NCI-H1436 treated with DMSO at 0.1 percent for 48 hours (cell line): ENCODE data around the gene GPANK1.

Experiments
- DNase-seq: peaks from one replicate; lab custom pipeline; 2025; lab: John Stamatoyannopoulos, UW

The GPANK1 gene

DNA sequence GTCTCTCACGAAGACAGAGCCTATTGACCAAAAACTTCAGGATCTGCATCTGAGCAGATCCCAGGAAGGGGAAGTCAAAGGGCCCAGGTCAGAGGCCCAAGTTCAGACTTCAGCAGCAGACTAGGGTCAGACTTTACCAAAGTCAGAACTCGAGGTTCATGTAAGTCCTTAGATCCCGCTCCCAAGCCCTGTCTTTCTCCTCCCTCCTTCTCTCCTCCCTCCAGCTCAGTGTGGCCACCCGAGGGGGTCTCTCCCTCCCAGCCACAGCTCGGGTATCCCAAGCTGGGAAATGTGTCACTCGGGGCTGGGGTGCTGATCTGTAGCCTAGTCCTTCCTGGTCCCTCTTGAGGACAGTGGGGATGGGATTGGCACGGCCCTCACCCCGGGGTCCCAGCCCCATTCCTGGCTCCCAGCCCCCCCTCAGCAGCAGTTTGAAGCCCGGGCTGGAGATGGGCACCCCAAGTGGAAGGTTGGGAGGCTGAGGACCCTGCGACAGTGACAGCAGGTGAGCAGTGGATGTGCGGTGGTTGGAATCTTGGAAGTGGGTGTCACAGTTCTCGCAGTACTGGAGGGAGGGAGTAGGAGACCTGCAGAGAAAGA is 2.6 kb downstream of the GPANK1 start:
- no peak for DNase-seq

DNA sequence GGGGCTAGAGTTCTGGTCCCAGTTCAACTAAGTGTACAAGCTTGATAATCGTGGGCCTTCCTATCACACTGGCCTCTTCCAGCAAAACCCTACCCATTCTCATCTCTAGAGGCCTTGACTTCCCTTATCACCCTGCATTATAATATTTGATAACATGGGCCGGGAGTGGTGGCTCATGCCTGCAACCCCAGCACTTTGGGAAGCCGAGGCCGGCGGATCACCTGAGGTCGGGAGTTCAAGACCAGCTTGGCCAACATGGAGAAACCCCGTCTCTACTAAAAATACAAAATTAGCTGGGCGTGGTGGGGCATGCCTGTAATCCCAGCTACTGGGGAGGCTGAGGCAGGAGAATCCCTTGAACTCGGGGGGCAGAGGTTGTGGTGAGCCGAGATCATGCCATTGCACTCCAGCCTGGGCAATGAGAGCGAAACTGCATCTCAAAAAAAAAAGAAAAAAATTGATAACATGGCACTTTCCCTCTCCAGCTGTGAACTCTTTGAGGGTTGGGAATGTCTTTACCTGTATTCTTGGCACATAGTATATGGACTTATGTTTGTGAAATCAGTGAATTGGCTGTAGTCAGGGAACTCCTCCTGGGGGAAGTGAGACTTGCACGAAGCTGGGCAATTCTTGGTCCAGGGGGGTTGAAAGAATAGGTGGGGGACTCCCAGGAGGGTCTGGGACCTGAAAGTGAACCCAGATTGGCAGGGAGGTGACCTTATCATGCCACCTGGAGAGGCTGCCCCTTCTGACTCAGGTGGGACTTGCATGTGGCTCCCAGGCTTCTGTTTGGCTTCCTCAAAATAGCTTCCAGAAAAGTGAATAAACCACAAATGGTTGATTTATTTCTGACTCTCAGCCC is 3.3 kb downstream of the GPANK1 start:
- no peak for DNase-seq

DNA sequence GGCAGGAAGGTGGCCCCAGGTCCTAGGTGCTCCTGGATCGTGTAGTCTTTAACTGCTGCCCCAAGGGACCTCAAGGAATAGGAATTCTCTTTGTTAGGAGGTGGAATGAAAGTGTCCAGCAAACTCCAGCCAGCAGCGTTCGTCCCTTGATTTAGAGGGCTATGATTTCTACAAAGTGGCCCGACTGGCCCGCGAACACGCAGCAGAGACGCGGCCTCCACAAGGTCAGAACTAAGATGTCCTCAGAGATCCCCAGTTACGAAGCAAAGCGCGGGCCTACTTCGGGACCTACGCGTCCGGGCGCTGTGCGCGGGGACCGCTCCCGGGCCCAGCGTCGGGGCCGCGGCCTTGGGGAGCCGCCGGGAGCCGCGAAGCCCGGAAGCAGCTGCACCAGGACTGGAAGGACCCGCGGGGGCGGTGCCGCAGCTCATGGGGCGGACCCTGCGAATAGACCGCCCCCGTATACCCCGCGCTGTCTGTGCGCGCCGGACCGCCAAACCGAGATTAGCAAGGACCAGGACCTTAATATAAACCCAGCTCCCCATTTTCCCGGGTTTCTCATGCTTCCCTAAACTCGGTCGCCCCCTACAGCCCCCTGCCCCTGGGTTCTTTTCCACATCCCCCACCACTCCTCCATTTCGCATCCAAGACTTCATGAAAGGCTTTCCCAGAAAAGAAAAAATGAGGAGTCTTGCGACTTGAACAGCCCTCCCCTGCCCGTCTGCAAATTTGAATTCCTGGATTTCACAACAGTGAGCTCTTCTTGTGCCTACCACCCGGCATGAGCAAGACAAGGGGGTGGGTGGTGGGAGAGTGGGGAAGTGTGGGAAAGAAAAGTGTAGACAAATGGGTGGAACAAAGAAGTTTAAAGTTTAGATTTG is 4.2 kb downstream of the GPANK1 start, which contains the start of gene C6orf47:
C6orf47 (minus strand) TSS at position 398 of the 881 bp plus-strand sequence. CDS start 831 bp downstream, outside the sequence.
- DNase-seq: no peak

DNA sequence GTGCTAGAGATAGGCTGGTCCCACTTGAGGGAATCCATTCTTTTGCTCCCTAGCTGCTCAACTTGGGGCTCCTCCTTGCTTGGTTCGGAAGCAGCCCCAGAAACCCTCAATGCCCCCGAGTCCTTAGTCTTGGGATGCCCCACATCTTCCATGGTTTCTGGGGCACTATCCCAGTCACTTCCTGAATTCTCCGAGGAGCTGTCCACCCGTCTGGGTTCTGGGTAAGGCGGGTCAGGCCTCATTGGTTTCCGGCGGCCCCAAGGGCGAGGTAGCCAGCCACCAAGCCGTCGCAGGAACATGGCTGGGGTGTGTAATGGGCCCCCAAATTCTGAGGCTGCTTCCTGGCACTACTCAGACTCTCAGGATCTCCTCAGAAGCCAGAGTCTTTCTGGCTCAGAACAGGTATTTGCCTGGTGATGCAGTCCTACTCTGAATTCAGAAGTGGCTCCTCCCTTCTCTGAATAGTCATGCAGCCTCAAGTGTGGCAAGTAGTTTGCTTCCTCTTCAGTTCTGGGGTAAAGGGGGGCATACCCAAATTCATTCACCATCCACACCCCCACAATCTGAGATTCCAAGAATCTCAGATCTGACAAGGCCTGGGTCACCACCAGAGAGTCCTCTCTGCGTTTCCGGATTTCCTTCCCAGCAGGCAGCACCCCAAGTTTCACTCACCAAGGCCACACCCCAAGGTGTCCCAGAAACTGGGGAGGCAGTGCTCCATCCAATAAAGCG is 5.0 kb downstream of the GPANK1 start:
- no peak for DNase-seq

DNA sequence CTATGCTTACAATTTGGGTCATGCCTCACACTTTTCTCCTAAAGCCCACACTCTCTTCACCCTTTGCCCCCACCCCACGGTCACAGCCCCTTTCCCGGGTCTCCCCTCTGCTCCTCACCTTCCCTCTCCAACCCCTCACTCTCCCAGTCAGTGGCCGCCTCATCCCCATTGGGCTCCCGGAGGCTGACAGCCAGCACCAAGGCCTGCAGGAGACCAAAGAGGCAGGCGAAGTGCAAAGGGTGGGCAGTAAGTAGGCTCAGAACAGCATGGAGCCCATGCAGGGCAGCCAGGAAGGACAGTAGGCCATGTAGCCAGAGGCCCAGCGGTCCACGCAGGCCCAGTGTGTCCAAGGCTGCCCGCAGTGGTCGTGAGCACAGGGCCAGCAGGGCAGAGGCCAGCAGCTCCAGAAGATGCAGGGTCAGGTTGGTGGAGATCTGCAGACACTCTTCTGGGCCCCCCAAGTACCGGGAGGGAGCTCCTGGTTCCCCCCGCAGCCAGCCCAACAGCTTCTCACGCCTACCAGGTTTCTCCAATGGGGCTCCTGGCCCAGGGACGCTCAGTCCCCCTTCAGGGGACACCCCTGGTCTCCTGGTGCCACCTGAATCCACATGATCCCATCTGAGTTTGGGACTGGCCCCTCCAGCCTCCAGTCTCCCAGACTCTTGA is 5.7 kb downstream of the GPANK1 start:
- DNase-seq: no peak

DNA sequence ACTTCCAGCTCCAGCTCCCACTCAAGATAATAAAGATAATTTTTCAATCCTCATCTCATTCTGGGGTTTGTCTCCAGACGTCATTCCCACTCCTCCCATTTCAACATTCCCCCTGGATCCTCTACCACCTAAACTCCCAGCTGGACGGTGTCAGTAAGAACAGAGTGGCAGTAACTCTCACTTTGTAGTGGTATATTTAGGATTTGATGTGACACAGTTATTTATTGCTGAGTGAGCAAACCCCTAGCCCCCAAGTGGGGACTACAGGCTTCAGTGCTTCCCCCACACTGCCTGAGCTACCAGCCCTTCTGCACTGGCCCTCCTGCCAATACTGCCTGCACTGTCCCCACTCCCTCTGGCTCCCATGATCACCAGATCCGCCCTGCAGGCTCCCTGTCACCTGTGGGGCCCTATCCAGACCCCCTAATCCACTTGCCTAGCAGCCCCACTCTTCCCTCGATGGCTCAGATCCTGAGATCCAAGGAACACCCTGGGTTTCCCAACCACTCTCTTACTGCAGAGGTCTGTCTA is 6.6 kb downstream of the GPANK1 start:
- no peak for DNase-seq

DNA sequence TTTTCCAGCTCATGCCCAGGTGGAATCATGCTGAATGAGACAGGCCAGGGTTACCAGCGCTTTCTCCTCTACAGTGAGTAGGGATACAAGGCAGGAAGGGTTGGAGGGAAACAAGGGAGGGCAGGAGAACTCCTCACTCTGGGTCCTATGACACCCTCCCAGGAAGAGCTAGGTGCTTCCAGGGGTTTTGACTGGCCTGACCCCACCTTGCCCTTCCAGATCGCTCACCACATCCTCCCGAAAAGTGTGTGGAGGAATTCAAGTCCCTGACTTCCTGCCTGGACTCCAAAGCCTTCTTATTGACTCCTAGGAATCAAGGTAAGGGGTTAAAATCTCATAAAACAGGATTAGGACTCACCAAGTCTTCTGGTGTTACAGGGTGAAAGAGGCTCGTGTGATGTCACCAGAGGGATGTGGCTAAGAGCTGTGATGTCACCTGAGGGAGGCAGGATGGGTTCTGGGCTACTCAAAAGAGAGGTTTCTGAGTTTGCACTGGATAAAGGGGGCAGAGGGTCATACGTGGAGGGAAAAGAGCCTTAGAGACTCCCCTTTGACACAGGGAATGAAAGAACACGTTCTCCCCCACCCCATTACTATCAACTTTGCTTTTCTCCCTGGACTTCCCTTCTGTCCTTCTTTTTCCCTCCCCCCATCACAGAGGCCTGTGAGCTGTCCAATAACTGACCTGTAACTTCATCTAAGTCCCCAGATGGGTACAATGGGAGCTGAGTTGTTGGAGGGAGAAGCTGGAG is 7.2 kb downstream of the GPANK1 start:
- no peak for DNase-seq

DNA sequence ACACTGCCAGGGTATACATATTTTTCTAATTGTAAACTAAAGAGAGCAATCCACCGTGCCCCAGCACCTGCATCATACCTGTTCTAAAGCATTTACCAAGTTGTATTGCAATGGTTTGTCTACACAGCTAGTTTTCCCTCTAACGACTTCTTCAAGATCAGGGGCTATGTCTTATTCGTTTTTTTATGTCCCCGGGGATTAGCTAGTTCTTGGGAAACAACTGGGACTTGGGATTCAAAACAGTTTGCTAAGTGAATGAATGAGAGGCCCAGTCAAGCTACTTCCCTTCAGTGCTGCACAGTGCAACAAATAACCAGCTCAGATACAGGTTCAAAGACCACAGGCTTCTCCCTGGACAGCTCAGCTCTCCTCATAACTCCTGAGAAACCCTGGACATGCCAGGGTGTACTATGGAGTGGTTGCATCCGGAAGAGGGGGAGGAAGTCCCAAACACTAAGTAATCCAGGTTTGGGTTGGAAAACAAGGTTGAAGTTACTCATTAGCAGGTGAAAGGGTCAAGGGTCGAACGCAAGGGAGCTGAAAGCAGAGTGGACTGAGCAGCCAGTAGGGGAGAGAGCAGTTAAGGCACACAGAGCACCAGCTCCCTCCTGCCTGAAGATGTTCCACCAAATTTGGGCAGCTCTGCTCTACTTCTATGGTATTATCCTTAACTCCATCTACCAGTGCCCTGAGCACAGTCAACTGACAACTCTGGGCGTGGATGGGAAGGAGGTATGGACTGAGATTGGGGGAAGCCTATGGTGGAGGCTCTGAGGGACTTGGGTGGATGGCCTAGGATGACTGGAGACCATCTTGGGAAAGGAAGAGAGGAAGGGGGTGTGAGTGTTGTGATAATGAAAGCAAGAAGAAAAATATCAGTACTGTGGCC is 9.2 kb downstream of the GPANK1 start, which contains the start of gene APOM:
APOM (plus strand) TSS at position 546 of the 889 bp plus-strand sequence; CDS start at position 619, 73 bp downstream.
- DNase-seq: no peak

DNA sequence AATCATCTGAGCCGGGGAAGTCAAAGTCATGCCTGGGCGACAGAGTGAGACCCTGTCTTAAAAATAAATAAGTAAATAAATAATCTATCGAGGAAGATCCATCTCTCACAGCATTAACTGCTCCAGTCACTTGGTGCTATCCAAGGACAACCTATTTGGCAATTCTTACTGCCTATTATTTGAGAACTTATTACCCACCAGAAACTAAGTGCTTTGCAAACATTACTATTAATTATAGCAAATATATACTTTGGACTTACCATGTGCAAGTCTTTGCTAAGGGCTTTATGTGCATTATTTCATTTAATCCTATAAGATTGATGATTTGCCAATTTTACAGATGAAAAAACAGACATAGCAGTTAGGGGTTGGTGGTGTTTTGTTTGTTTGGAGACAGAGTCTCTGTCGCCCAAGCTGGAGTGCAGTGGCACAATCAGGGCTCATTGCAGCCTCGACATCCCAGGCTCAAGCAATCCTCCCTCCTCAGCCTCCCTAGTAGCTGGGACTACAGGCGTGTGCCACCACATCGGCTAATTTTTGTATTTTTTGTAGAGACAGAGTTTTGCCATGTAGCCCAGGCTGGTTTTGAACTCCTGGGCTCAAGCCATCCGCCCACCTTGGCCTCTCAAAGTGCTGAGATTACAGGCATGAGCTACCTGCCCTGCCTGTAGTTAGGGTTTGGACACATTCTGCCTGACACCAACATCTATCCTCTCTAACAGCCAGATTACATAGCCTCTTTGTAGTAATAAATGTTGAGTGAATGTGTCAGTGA is 10.0 kb downstream of the GPANK1 start:
- DNase-seq: no peak

DNA sequence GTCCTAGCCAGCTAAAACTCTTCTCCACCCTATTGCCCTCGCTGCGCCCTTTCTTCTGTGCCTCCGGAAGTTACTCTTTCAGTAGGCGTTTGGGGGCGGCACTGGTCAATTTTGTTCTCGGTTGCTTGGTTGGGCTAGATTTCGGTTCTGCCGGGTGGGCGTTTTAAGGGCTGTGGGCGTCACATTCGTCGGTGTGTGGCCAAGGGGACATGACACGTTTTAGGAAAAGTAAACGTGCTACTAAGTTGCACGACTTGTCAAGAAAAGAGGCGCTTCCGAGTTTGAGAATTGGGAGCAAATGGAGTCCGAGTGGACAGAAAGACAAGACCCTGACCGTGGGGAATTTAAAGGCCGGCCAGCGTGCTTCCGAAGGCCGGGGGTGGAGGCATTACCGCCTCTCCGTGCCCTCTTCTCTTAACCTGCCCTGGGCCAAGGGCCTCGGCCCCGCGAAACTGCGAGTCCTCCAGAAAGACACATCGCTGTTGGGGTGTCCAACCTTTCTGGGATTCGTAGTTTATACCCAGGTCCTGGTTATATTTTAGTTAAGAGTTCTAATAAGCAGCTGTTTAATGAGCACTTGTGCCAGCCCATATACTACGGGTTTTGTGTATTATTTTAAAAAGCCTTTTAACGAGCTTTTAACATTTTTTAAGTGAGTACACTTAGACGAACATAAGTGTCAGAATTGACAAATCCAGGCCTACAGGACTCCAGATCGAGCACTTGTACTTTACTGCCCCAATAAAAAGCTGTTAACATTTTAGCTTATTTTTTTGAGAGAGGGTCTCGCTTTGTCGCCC is 11.7 kb downstream of the GPANK1 start:
- DNase-seq: no peak

DNA sequence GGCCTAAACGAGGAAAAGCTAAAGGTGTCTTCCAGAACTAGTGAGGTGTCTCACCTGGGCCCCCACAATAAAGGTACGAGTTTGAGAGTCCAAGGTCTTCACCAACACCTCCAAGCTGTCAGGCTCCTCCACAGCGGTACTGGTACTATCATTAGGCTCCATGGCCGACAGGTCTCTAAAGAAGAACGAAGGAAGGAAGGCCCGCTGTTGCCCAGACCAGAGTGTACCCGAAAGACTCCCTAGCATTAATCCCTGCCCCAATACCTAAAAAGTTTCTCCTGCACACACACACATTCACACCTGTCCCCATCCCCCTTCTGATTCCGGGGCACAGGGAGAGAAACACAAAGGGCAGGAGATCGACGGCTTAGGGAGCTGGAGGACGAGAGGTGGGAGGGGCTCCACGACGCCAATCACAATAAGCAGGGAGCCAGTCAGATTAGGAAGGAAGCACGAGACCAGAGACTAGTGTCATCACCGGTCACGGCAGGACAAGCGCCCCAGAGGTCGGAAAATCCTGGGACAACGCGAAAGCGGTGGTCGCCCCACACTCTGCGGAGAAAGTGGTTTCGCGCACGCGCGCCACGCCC is 13.1 kb downstream of the GPANK1 start:
- DNase-seq: no peak

DNA sequence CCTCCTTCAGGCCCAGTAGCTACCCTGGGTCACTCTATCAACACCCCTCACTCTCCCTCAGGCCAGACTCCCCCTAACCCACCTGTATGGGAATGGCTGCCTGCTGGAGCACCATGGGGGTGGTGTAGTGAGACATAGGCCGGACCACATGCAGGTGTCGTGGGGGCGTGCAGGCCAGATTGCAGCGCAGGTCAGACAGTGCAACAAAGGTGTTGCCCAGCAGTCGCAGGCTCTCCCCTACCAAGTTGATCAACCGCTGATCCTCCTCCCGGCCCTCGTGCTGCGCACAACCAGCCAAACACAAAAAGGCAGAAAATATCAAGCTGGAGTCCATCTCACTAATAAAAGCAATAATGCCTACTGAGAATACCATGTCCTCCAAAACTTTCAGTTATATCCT is 19.5 kb downstream of the GPANK1 start:
- DNase-seq: no peak

DNA sequence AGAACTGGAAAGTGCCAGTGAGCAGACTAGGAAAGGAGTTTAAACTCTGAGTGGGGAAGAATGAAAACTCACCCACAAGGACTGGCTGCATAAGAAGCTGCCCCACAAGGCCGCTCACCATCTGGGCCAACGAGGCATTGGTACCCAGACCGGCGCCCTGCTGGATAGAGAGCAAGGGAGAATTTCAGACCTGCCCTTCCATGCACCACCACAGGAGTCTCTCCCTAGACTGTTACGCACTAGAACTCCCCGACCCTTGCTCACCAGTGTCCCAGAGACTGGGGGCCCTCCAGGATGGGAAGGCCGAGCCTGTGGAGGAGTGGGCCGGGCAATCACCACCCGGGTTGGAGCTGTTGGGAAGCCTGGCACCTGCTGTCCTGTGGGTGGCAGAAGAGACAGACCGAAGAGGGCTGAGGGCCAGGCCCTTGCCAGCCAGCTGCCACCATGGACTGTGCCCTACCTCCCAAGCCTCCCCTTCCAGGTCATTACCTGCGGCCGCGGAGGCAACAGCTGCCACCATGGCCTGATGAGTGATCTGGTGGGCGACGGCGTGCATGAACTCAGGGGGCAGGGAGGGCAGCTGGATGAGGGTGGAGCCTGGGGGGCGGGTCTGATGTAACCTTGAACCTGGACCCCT is 20.9 kb downstream of the GPANK1 start:
- no peak for DNase-seq

DNA sequence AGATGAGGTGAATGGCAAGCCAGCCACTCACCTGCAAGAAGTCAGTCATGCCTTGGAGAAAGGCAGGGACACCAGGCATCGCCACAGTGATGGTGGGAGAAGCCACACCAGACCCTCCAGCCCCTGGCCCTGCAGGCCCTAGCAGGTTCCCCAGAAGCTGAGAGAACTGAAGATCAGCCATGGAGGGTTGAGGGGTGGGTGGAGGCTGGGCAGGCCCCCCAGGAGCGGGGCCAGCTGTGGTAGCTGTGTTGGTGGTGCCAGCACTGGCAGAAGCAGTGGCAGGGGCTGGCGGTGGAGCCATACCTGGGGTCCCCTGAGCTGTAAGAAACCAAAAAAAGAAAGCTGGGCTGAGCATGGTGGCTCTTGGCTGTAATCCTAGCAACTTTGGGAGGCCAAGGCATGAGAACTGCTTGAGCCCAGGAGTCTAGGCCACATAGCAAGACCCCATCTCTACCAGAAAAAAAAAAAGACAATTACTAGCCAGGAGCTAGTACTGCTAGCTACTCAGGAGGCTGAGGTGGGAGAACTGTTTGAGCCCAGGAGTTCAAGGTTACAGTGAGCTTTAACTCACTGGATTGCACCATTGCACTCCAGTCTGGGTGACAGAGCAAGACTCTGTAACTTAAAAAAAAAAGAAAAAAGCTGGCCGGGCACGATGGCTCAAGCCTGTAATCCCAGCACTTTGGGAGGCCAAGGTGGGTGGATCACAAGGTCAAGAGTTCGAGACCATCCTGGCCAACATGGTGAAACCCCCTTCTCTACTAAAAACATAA is 21.8 kb downstream of the GPANK1 start:
- no peak for DNase-seq

DNA sequence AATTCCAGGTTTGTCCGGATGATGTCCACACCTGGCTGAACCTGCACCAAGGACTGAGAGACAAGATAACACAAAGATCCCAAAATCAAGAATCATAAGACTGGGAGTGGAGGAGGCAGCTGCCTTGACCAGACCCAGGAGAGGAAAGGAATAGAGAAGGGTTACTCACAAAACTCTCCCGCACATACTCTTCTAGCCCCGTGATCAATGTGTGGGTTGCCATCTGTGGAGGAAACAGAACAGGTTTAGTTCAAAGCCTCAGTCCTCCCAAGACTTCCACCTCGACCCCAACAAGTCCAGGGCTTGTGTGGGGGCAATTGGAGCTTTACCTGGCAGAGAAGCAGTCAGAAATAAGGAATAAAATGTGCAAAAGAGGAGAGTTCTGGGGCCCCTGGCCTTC is 23.4 kb downstream of the GPANK1 start:
- no peak for DNase-seq

DNA sequence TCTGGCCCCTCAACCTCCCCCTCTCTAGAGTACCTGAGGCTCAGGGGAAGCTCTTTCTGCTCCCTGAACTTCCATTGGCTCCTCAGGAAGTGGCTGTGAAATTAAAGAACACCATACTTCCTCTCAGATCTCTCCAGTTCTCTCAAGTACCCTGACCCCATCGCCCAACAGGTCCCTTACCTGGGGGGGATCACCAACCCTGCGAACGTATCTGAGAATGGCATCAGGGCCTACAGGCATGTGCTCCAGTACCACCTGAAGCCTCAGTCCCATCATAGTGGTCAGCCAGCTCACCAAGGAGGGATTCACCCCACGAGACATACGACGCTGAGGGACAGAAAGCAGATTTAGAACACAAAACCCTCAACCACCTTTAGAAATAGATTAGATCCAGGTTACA is 24.2 kb downstream of the GPANK1 start:
- DNase-seq: no peak
